Kidney tubule cell (primary cell): ENCODE measurements around the gene IRF7.

ENCODE experiments used
- DNase-seq: peaks from one replicate; pipeline ENCODE4 v3.0.0-alpha.2; 2018; ENCODE audit warnings: low spot score

The IRF7 gene

GRCh38 chr11:563812-564578 lies 51.8 kb downstream of the IRF7 start:
- DNase-seq: peak; percentile 15

- no peak for DNase-seq
Measured at GRCh38 chr11:563066-563811, 52.5 kb downstream of the IRF7 start.
